HepG2 (cell line): ENCODE results near the gene GPBAR1. TPM values are rescaled to one million over a fixed set of nuclear protein-coding genes. Genes with fewer than 3 reads are reported as not detected.

ENCODE experiments used
- ARNT ChIP-seq: fragments of 450-650 bp; IDR thresholded peaks from 2 replicates; pipeline ENCODE4 v1.6.1; 2017
- BHLHE40 ChIP-seq: IDR thresholded peaks from 2 replicates; pipeline ENCODE4 v1.6.1; 2011; ENCODE audit warnings: low read length, improper control_type of control experiment
- FOXA1 ChIP-seq, 2 experiments: fragments of 450-650 bp in 1 of 2; sonication (generic) in 1 of 2; formaldehyde crosslinking in 1 of 2; IDR thresholded peaks; 2 replicates each; pipeline versions ENCODE4 v1.4.0 to v1.6.1; 2016 to 2020; ENCODE audit warnings: missing genetic modification reagents in 1 of 2
- HDAC6 ChIP-seq: fragments of 200-600 bp; sonication (generic); IDR thresholded peaks from 2 replicates; pipeline ENCODE4 v1.7.0; 2017; ENCODE audit warnings: mild to moderate bottlenecking, antibody characterized with exemption, low read length, low read depth
- THAP8 ChIP-seq: sonication (generic); formaldehyde crosslinking; IDR thresholded peaks from 2 replicates; pipeline ENCODE4 v1.5.1; 2020; ENCODE audit warnings: missing genetic modification reagents, mild to moderate bottlenecking, borderline replicate concordance
- THYN1 ChIP-seq: sonication (generic); formaldehyde crosslinking; IDR thresholded peaks from 2 replicates; pipeline ENCODE4 v1.8.1; 2023; ENCODE audit warnings: low read depth, mild to moderate bottlenecking, moderate library complexity, missing genetic modification reagents, borderline replicate concordance
- ZFP62 ChIP-seq: sonication (generic); formaldehyde crosslinking; IDR thresholded peaks from 2 replicates; pipeline ENCODE4 v1.4.0; 2020; ENCODE audit warnings: missing genetic modification reagents
- ZFY ChIP-seq: sonication (generic); formaldehyde crosslinking; IDR thresholded peaks from 2 replicates; pipeline ENCODE4 v1.4.0; 2020; ENCODE audit warnings: missing genetic modification reagents
- ZNF143 ChIP-seq: sonication (generic); formaldehyde crosslinking; IDR thresholded peaks from 2 replicates; pipeline ENCODE4 v1.4.0; 2020; ENCODE audit warnings: missing genetic modification reagents
- ZNF451 ChIP-seq: sonication (generic); formaldehyde crosslinking; IDR thresholded peaks from 2 replicates; pipeline ENCODE4 v1.5.0; 2020; ENCODE audit warnings: mild to moderate bottlenecking, missing genetic modification reagents
- ZNF703 ChIP-seq: sonication (generic); formaldehyde crosslinking; IDR thresholded peaks from 2 replicates; pipeline ENCODE4 v1.5.1; 2020; ENCODE audit warnings: missing genetic modification reagents, mild to moderate bottlenecking, moderate library complexity, borderline replicate concordance
- ZNF710 ChIP-seq: sonication (generic); formaldehyde crosslinking; IDR thresholded peaks from 2 replicates; pipeline ENCODE4 v1.5.0; 2020; ENCODE audit warnings: mild to moderate bottlenecking, missing genetic modification reagents, borderline replicate concordance
- polyA plus RNA-seq, 8 experiments: library from polyadenylated mRNA; depleted of rRNA in 3 of 8; stranded (reverse) in 7 of 8; unstranded in 1 of 8; fragments of >200 nt; fragmentation: Illumina TruSeq in 4 of 8; extraction: Trizol in 4 of 8; gene quantifications; 2 replicates each; pipeline versions ENCODE4 v1.2.1 to v1.2.3, GENCODE V29; 2011 to 2016; ENCODE audit warnings: low read depth in 4 of 8, missing spikeins in 1 of 8, mixed read lengths in 1 of 8; ENCODE audit not compliant: insufficient read depth in 1 of 8
- total RNA-seq, 5 experiments: library from RNA; depleted of rRNA; stranded (reverse); fragments of >200 nt; fragmentation: Illumina TruSeq; extraction: Trizol; gene quantifications; 2 replicates each; pipeline ENCODE4 v1.2.3, GENCODE V29; 2016; ENCODE audit warnings: low read depth in 1 of 5
- TF ChIP-seq, protein P1 (sequence below): sonication (generic); formaldehyde crosslinking; IDR thresholded peaks from 2 replicates; pipeline ENCODE4 v1.4.0; 2020; ENCODE audit warnings: mild to moderate bottlenecking, missing genetic modification reagents
- TF ChIP-seq, protein P2 (sequence below): sonication (generic); formaldehyde crosslinking; IDR thresholded peaks from 2 replicates; pipeline ENCODE4 v1.4.0; 2020; ENCODE audit warnings: mild to moderate bottlenecking, missing genetic modification reagents, borderline replicate concordance
- TF ChIP-seq, protein P3 (sequence below): sonication (generic); formaldehyde crosslinking; IDR thresholded peaks from 2 replicates; pipeline ENCODE4 v1.4.0; 2020; ENCODE audit warnings: missing genetic modification reagents, borderline replicate concordance

GPBAR1 gene
- total and polyA plus RNA-seq, 2 of the 13 experiments (the other 11 are each of a cell fraction or from before 2014, with no cell fraction given): 0.05 to 0.09 TPM

DNA sequence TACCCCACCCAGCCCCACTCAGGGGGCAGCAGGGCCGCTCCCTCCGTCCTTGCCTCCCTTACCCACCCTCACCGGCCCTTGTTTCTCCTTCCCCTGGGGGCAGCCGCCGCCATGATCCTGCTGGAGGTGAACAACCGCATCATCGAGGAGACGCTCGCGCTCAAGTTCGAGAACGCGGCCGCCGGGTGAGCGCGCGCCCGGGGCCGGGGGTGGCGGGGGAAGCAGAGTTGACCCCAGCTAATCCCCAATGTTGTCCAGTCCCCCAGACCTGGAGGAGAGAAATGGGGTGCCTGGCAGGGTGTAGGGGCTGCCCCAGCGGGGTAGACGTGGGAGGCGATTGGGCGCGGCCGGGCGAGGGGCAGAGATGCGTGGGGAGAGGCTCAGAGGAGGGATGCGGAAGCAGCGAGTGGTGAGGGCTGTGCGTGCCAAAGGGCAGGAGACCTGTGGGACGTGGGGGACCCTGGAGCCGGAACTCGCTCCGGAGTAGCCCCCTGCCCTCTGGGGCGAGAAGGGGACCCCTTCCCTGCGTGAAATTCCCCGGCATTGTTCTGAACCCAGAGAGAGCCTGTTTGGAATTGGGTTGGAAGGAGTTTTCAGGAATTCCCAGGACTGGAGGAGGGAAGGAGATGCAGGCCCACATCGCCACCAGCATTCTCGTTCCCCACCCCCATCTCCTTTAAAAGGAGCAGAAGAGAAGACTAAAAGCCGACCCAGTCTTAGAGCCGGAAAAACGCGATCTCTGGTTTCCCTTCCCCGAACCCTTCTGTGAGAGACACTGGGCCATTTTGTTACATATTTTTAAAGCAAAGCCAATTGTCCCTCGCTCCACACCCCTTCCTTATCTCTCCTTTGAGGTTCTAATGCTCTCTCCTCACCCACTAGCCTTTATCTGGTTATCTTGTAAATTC, 43.2 kb upstream of the GPBAR1 start (continued):
- TF ChIP-seq ZNF710: no peak
- no peak for TF ChIP-seq BHLHE40
- TF ChIP-seq ZFP62 (CRISPR knock-in tag): no peak
- no peak for TF ChIP-seq HDAC6
- TF ChIP-seq THAP8: no peak
- no peak for TF ChIP-seq ZNF143 (CRISPR knock-in tag)
- TF ChIP-seq ZFY (CRISPR knock-in tag): 0 out of 2 replicates have a peak, but pooled peaks have one; percentile 41
- TF ChIP-seq FOXA1 (IDR thresholded peaks at IDR 0.05): no peak
- TF ChIP-seq FOXA1 (CRISPR knock-in tag; IDR thresholded peaks at IDR 0.05): no peak
- TF ChIP-seq ZNF451: no peak
- TF ChIP-seq, protein P1, sequence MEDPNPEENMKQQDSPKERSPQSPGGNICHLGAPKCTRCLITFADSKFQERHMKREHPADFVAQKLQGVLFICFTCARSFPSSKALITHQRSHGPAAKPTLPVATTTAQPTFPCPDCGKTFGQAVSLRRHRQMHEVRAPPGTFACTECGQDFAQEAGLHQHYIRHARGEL (CRISPR knock-in tag): no peak
- TF ChIP-seq, protein P2, sequence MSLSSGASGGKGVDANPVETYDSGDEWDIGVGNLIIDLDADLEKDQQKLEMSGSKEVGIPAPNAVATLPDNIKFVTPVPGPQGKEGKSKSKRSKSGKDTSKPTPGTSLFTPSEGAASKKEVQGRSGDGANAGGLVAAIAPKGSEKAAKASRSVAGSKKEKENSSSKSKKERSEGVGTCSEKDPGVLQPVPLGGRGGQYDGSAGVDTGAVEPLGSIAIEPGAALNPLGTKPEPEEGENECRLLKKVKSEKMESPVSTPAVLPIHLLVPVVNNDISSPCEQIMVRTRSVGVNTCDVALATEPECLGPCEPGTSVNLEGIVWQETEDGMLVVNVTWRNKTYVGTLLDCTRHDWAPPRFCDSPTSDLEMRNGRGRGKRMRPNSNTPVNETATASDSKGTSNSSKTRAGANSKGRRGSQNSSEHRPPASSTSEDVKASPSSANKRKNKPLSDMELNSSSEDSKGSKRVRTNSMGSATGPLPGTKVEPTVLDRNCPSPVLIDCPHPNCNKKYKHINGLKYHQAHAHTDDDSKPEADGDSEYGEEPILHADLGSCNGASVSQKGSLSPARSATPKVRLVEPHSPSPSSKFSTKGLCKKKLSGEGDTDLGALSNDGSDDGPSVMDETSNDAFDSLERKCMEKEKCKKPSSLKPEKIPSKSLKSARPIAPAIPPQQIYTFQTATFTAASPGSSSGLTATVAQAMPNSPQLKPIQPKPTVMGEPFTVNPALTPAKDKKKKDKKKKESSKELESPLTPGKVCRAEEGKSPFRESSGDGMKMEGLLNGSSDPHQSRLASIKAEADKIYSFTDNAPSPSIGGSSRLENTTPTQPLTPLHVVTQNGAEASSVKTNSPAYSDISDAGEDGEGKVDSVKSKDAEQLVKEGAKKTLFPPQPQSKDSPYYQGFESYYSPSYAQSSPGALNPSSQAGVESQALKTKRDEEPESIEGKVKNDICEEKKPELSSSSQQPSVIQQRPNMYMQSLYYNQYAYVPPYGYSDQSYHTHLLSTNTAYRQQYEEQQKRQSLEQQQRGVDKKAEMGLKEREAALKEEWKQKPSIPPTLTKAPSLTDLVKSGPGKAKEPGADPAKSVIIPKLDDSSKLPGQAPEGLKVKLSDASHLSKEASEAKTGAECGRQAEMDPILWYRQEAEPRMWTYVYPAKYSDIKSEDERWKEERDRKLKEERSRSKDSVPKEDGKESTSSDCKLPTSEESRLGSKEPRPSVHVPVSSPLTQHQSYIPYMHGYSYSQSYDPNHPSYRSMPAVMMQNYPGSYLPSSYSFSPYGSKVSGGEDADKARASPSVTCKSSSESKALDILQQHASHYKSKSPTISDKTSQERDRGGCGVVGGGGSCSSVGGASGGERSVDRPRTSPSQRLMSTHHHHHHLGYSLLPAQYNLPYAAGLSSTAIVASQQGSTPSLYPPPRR (CRISPR knock-in tag): no peak
- no peak for TF ChIP-seq THYN1
- TF ChIP-seq ARNT: no peak
- no peak for TF ChIP-seq ZNF703 (CRISPR knock-in tag)
- TF ChIP-seq, protein P3, sequence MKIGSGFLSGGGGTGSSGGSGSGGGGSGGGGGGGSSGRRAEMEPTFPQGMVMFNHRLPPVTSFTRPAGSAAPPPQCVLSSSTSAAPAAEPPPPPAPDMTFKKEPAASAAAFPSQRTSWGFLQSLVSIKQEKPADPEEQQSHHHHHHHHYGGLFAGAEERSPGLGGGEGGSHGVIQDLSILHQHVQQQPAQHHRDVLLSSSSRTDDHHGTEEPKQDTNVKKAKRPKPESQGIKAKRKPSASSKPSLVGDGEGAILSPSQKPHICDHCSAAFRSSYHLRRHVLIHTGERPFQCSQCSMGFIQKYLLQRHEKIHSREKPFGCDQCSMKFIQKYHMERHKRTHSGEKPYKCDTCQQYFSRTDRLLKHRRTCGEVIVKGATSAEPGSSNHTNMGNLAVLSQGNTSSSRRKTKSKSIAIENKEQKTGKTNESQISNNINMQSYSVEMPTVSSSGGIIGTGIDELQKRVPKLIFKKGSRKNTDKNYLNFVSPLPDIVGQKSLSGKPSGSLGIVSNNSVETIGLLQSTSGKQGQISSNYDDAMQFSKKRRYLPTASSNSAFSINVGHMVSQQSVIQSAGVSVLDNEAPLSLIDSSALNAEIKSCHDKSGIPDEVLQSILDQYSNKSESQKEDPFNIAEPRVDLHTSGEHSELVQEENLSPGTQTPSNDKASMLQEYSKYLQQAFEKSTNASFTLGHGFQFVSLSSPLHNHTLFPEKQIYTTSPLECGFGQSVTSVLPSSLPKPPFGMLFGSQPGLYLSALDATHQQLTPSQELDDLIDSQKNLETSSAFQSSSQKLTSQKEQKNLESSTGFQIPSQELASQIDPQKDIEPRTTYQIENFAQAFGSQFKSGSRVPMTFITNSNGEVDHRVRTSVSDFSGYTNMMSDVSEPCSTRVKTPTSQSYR (CRISPR knock-in tag): no peak
